ENCODE measurements around the gene BEAN1.
"Not testable (repeated sequence)": the region's sequence is repeated elsewhere in the genome, so short reads cannot be mapped to it uniquely, and the experiment has no call there.

BEAN1 gene

DNA sequence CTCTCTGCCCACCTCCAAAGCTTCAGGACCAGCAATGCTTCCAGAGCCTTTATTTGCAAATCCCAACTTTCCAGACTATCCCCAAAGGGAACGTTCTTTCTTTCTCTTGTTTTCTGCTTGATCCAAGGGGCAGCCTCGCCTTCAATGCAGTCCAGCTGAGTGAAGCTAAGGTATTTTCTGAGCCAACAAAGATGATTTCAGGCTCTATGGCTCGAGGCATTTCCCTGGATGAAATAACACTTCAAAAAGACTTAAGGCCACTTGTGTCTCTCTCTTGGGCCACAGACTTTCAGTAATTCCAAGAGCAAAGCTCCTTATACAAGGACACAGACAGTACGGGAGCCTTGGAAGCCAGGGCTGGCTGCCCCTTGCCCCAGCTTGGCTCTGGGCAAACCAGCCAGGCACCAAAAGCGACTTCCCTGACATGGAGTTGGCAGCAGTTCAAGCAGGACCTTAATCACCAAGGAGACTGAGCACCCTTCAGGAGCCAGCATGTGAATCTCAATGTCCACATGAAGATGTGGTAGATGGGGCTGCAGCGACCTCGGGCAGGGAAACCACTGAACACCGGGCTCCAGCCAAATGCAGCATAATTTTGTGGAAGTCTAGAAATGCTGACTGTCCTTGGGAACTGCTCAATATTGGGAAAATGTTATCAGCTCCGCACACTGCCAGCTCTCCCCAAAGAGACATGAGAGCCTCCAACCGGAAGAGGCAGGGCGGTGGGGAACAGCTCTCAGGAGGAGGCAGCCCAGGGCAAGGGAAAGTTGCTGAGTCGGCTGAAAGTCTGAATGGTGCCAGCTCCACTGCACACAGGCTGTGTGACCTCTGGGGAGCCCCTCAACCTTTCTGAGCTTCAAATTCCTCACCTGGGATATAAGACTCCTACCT lies 83.9 kb downstream of the BEAN1 start:
- no peak for DNase-seq

DNA sequence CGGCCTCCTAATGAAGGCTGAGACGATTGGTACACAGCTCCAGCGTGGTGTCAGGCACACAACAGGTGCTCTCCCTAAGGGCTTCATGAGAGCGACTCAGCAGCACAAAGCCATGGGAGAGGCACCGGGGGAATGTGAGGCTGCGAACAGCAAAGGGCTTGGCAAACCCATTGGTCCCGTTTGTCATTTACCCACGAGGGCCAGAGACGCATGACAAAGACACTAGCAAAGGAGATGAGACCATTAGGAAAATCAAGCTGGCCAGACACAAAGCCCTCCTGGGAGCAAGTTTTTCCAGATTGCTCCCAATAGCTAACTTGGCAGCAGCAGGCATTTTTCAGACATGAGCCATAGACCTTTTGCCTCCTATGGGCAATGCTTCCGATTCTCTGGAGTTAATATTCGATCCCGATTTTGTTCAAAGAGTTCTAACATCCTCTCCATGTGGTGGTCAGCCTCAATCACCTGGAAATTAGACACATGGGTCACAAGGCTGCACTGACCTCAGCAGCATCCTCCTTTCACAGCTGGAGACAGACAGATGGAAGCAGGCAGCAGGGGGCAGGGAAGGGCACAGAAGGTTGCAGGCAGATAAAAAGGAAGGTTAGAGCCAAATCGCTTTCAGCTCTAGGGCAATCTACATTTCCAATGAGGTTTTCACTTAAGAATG lies 84.6 kb downstream of the BEAN1 start:
- DNase-seq: no peak

DNA sequence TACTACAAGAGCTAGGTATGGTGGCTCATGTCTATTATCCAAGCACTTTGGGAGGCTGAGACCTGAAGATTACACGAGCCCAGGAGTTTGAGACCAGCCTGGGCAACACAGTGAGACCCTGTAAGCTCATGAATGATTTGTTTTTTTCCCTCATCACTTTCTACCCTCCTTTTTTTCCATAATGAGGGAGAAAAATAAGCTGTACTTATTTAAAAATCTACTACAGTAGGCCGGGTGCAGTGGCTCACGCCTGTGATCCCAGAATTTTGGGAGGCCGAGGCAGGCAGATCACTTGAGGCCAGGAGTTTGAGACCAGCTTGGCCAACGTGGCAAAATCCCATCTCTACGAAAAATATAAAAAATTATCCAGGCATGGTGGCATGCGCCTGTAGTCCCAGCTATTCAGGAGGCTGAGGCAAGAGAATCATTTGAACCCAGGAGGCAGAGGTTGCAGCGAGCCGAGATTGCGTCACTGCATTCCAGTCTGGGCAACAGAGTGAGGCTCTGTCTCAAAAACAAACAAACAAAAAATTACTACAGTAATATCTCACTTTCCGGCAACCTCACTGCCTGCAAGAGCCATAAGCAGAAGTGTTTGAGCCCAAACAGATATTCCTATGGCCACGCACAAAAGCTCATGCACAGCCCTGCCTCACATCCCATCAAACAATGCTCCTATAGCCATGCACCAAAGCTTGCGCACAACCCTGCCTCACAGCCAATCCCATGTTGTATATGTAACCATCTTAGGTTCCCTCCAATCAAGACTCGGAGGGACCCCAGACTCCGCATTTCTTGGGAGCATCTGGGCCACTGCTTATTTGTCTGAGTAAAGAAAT lies 85.4 kb downstream of the BEAN1 start:
- no peak for DNase-seq

DNA sequence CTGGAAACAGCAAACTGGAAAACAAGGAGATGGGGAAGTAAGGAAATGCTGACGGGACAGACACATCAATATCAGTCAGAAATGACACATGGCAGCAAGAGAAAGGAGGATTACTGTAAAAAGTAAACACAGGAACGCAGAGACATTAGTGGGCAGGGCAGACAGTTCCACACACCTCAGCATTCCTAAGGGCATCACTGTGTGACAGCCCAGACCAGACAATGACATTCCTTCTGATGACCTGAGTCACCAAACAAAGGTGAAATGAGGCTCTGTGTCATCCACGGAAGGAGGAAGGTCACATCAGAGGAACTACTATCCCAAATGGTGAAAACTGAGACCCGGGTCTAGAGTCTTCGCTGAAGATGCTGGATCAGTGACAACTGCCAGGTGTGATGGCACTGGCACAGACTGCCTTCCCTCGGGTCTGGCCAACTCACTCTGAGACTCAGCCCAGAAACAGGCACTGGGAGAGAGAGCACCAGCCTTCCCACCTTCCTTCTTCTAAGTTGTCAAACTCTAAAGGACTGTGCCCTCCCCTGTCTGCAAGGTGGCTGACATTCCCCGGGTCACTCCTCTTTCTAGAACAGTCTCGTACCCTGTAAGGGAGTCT lies 86.1 kb downstream of the BEAN1 start:
- no peak for DNase-seq

DNA sequence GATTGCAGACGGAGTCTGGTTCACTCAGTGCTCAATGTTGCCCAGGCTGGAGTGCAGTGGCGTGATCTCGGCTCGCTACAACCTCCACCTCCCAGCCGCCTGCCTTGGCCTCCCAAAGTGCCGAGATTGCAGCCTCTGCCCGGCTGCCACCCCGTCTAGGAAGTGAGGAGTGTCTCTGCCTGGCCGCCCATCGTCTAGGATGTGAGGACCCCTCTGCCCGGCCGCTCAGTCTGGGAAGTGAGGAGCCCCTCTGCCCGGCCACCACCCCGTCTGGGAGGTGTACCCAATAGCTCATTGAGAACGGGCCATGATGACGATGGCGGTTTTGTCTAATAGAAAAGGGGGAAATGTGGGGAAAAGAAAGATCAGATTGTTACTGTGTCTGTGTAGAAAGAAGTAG lies 87.3 kb downstream of the BEAN1 start:
- DNase-seq: not testable (repeated sequence)

DNA sequence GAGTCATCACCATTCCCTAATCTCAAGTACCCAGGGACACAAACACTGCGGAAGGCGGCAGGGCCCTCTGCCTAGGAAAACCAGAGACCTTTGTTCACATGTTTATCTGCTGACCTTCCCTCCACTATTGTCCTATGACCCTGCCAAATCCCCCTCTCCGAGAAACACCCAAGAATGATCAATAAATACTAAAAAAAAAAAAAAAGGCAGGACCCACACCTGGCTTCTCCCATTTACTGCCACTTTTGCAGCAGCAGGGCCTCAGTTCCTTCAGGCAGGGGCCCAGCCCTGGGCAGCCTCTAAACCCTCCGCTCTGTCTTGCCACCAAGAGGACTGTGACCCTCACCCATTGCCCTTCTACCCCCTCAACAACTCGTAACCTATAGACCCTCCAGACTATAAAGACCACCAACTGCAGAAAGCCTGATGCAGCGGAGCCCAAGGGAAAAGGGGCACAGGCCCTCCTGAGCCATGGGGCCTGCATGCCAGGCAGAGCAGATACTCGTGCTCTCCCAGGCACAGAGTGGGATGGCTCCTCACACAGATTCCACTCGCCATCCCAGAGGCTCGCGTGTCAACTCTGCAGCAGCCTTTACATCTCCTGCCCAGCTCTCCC lies 88.0 kb downstream of the BEAN1 start:
- DNase-seq: not testable (repeated sequence)

DNA sequence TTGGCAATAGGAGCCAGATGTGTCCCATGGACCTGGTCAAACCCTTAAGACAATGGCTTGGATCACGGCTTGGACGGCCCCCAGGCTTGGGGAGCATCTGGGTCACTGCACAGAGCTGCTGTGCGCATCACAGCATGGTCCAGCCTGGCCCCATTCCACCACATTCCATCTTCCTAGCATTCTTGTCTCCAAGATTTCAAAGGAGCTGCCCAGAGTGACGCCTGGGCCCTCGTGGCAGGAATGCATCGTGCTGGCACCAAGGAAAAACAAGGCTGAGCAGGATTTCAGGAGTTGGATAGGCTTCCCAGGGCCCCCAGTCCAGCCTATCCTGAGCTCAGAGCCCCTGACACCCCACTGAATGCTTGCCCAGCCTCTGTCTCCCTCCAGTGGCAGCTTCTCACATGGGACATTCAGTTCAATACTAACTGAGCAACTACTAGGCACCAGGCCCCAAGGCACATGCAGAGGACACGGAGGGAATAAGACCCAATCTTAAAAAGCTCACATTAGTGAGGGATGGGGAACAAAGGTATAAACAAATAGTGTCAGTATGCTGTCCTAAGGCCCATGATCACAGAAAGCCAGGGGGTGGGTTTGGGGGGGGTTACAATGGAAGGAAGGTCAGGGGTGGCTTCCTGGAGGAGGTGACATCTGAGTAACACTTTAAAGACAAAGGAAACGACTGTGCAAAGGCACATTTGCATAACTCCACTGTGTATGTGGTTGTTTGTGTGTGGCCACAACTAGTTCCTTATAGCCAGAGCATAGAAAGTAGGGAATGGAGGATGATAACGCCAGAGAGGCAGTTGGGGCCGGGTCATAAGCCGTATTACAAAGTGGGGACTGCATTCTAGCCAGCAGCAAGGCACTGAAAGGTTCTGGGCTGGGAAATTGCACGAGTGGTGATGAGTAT lies 88.8 kb downstream of the BEAN1 start:
- peak in 1 of 2 donors; percentile 37 for DNase-seq

DNA sequence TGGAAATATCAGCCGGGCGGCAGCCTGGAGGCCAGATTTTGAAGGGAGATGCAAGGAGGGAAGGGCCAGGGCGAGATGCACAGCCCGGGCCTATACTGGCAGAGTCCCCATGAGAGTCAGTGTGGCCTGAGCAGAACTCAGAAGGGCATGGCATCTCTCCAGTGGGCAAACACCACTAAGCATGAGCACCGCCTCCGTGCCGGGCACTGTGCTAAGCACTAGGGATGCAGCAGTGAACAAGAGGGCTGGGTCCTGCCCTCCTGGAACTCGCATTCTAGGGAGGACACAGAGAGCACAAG lies 89.4 kb downstream of the BEAN1 start:
- no peak for DNase-seq

DNA sequence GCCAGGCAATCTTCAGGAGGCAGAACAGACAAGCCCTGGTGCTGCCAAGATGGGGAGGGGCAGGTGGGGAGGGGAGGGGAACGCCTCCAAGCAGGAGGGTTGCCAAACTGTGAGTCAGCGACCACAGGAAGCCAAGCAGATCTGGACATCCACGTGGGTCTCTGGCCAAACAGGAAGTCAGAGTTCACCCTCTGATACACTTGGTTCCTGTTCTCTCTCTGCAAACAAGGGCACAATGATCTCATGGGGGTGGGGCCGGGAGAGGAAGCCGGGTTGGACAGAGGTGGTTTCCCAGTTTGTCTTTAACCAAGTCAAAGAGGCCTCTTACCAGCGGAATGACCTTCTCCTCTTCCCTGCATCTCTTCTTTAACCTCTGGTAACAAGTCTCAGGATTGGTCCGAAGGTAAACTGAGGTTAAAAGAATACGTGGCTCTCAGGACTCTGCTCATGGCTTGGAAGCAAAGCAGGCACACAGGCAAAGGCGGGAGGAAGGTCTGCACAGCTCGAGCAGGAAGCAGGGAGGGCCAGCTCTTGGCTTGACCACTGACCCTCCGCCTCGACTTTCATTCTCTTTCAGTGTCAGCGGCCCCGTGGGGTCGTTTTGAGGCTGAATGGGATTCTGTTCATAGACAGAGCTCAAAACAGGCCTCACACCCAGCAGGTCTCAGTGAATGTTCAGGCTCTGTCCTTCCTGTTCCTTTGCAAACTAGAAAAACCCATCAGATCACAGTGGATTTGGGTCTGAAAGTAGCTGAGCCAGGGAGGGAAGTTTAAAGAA lies 89.9 kb downstream of the BEAN1 start:
- peak; percentile 72 to 81 for DNase-seq

DNA sequence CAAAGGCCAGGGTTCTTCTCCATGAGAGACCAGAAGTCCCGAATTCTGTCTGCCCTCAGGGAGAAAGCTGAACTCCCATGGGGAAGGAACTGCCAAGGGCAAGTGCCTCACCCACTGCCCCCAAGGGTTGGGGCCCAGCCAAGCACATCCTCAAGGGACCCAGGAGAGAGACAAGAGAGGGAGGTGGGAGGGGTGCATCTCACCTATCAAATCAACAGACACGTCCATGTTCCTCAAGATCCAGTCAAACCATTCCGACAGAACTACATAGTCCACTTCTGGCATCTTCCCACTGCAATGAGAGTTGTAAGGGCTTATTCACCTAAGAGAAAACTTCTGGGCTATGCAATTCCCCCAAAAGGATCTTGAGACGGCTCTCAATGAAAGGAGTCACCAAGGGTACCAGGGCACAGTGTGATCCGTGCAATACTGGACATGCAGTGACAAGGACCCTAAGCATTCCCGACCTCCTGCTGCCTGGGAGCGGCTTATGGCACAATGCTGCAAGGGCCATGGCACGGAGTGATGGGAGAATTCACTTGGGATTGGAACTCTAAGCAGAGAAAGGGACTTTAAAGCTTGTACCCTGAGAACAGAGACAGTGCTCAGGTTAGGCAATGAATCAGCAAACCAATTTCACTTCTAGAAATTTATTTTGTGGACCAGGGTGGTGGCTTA lies 90.6 kb downstream of the BEAN1 start:
- DNase-seq: no peak

DNA sequence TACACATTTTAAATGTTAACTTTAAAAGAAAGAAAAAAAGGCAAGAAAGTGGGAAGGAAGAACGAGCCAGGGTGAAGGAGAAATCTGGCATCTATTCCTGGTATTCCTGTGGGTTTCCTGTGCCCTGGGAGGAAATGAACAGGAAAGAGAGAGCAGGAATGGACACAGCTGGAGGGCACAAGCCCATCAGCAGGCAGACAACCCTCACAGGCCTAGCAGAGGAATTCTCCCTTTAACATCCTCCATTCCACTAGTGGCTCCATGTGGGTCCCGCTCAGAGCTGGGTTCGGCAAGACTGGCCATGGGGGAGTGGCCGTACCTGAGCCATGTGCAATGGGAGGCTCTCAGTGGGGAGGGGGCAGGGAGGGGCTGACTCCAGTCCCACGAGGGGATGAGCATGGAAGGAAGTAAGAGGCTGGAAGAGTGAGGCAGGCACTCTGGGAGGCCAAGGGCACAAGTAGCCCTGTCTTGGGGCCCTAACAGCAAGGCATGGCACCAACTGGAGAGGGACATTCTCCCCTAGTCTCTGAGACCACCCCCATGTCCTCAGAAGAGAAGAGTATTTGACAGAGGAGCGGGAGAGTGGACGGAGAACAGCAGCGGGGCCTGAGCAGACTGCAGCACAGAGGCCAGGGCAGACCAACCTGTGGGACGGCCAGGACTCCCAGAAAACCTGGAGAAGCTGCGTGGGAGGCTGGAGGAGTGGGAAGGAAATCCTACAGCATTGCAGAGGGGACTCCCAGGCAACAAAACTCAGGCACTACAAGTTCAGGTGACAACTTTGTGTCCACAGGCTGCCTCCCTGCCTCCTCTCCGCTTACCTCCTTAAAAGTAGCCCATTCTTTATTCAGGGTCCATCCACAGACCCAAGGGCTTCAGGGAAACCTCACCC lies 92.6 kb downstream of the BEAN1 start:
- no peak for DNase-seq

DNA sequence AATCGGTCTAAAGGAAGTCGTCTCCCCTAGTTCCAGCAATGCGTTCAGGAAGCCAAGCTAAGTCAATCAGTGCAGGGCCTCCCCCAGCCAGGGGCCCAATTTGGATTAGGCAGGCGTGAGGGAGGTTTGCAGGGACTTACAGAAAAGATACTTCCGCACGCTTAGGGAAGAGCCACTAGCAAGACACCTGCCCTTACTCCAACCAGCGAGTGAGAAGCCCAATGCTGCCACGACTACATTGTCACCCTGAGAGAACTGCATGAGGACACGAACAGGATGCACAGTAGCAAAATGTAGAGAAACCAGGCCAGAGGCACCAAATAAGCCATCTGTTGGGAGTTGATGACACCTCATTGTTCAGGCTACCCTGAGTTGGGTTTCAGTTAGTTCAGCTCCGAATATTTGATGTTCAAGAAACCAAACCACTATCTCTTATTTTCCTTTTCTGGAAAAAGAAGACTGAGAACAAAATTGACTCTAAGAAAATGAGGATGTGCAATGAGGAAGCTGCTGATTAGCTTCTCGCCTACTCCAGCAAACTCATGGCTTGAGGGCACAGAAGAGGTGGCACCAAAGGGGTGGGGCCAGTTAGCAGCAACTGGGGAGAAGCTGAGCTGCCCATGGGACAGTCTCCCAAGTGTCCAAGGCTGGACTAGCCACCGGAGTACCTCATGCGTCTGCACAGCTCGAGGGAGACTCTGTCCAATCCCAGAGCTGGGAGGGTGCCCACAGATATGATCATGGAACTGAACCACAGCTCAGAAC lies 93.5 kb downstream of the BEAN1 start:
- DNase-seq: no peak

DNA sequence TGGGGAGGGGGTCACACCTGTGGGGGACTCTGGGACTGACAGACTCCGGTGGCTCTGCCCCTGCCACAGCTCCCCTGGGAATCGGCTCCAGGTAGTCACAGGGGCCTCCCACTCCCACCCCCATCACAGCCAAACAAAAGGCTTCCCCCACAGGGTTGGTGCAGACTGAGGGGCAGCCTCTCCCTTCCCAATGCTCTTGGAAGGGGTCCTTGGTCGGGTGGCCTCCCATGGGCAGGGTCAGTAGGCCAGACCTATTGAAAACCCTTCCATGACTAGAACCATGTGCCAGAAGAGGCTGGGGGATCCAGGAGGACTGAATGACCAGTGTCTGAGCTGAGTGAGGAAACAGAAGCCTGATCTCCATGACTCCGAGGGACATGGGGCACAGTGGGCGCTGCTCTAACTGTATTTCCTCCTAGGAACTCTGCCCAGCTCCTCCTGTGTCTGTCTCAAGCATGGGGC lies 94.2 kb downstream of the BEAN1 start:
- no peak for DNase-seq

DNA sequence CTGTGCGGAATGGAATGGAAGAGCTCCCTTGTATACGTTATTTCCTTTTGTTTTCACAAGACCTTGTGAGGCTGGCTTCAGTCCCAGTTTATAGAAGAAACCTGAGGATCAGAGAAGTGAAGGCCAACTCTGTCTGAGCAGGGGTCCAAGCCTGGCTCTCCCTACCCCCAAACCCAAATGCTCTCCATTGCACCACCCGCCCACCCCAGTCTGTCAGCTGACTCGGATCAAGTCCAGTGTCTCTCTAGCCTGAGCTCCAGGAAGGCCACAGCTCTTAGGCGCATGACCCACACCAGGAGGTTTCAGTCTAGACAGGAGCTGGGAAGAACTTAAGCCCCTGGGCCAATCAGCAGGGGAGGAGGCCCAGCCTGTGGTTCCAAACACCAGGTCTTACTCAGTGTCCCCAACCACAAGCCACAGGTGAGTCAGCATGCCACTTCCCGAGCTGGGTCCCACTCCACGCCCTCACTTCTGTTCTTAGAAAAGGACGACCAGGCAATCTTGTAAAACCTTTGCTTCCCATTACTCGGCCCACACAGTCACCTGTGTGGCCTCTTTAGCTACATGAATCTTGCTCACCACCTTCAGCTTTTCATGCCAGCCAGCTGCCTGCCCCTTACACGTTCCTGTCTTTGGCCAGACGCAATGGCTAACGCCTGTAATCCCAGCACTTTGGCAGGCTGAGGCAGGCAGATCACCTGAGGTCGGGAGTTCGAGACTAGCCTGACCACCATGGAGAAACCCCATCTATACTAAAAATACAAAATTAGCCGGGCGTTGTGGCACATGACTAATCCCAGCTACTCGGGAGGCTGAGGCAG lies 95.1 kb downstream of the BEAN1 start:
- peak; percentile 93 to 94 for DNase-seq

DNA sequence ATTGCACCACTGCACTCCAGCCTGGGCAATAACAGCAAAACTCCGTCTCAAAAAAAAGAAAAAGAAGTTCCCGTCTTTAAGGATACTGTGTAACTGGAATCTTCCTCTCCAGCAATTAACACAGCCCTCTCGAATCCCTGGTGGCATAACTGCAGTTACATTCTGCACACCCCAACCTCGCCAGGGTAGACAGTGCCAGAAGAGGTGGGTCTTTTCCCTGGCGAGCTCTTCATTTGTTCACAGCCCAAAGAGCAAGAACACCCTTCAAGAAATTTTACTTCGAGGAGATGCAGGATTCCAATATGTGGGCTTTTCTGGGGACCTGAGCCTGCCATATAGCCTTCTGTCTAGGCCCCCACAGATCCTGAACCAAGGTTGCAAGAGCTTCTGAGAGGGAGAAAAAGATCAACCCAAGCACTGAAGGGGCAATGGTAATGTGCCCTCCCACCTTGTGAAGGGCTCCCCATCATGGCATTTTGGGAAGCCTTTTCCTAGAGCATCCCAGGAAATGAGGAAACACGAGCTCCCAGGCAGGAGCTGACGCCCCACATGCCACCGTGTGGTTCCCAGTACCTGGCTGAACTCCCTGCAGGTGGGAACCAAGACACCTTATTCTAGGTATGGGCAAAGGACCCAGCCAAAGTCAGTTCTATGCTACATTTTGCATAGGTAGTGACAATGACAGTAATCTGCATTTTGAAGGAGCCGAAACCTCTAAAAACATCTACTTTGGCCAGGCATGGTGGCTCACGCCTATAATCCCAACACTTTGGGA lies 95.9 kb downstream of the BEAN1 start:
- DNase-seq: no peak

DNA sequence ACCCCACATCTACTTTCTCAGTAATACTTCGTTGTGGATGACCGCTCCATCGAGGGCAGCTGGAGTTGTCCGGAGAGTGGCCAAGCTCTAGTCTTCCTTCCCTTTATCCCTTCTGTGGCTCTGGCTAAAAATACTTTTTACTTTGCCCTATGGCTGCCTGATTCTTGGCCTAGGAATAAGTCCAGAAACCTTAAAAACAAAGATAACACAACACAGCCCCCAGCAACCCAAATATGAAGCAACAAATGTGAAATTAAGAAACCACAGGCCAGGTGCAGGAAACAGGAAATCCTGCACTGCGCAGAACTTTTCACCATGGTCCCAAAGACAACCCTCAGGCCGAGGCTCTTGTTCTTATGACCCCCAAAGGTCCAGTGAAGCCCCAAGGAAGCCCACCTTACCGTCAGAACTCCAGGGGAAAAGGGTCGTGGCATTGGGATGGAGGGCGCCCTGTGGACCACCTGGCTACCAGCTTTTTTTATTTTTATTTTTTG lies 96.8 kb downstream of the BEAN1 start:
- DNase-seq: no peak
